ENCODE data around the gene NUPR1. TPM values are rescaled to one million over a fixed set of nuclear protein-coding genes. Genes with fewer than 3 reads are reported as not detected.

Gene NUPR1
- polyA plus RNA-seq, 1 of the 3 experiments (the other 2 are of a cell fraction), result 0.61 TPM

DNA sequence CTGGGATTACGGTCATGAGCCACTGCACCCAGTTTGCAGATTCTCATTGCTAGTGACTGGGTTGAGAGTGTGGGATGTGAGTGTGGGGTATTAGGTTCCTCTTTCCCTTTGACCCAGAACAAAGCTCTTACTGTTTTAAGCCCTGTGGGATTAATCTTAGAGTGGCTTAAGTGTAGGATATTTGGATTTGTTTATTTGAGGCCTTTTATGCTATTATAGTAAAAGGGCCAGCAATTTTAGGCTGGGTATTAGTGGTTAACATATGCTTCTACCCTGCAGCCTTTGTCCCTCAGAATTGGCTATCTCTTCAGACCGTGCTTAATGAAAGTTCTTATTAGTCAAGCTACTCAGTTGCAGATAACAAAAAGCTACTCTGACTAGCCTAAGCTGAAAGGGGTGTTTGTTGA is 18.1 kb upstream of the NUPR1 start:
- peaks cover 0 to 6% of the 10 kb centered on the region in 2 experiments for H3K36me3 ChIP-seq (replicated peaks in 1 of 2; ENCODE audit: control insufficient read depth in 1 of 2, insufficient read depth in 2 of 2, low read length in 1 of 2)
- DNase-seq, result no peak
- no peaks in the 10 kb centered on the region for H4K20me1 ChIP-seq (ENCODE audit: insufficient read depth)
- no peak overlapping the region for H3K4me2 ChIP-seq
- H3K27ac ChIP-seq (ENCODE audit: low read depth in 2 of 2, low read length in 1 of 2), result no peak overlapping the region
- peaks cover 13% of the 10 kb centered on the region for H3K79me2 ChIP-seq (ENCODE audit: insufficient read depth)
- H3F3A ChIP-seq (replicated peaks; ENCODE audit: insufficient read depth), result no peaks in the 10 kb centered on the region
- no peak overlapping the region for H3K9ac ChIP-seq
- H3K4me1 ChIP-seq (ENCODE audit: control insufficient read depth in 1 of 2, insufficient read depth in 2 of 2, low read depth in 1 of 2, low read length in 1 of 2), result peaks cover 0 to 3% of the 10 kb centered on the region in 2 experiments; a peak in 2 of 4 replicates
- ChIA-PET CTCF (interaction anchor here (0.6 to 0.7 kb wide), 2 partner anchors 79 to 259 kb away, joined by 3 read pairs; no protein-coding TSS in a partner anchor), POLR2A (no interaction called here)
- no peaks in the 10 kb centered on the region for H3K9me3 ChIP-seq
- no peaks in the 10 kb centered on the region for H3K27me3 ChIP-seq (ENCODE audit: insufficient read depth)
- H3K4me3 ChIP-seq (ENCODE audit: low read depth in 2 of 2, low read length in 1 of 2), result no peak overlapping the region
- TF ChIP-seq RFX5 (IDR thresholded peaks at IDR 0.05; ENCODE audit: low read length) (no peak), EZH2phosphoT487 (IDR thresholded peaks at IDR 0.05; ENCODE audit: borderline replicate concordance, low read depth) (no peak), PBX3 (IDR thresholded peaks at IDR 0.05) (no peak), EP300 (IDR thresholded peaks at IDR 0.05; ENCODE audit: borderline replicate concordance in 1 of 2, low read depth in 1 of 2, low read length in 1 of 2) (no peak), NRF1 (IDR thresholded peaks at IDR 0.05; ENCODE audit: low read depth, low read length) (no peak), FOXM1 (IDR thresholded peaks at IDR 0.05; ENCODE audit: low read depth) (no peak)
- no peaks in the 10 kb centered on the region for H3K9me2 ChIP-seq
- WGBS (ENCODE audit: low lambda C conversion rate), result 93% methylated on average over 2 of the region's 2 CpGs
- no peak overlapping the region for H2AFZ ChIP-seq (ENCODE audit: low read depth)

- DNase-seq, result no peak
- H3K36me3 ChIP-seq (replicated peaks in 1 of 2; ENCODE audit: control insufficient read depth in 1 of 2, insufficient read depth in 2 of 2, low read length in 1 of 2), result peaks cover 0 to 6% of the 10 kb centered on the region in 2 experiments
- H3K9me3 ChIP-seq, result no peaks in the 10 kb centered on the region
- H3K4me1 ChIP-seq (ENCODE audit: control insufficient read depth in 1 of 2, insufficient read depth in 2 of 2, low read depth in 1 of 2, low read length in 1 of 2), result peaks cover 0 to 3% of the 10 kb centered on the region in 2 experiments; a peak in 2 of 4 replicates
- H3K27ac ChIP-seq (ENCODE audit: low read depth in 2 of 2, low read length in 1 of 2), result no peak overlapping the region
- no peaks in the 10 kb centered on the region for H3F3A ChIP-seq (replicated peaks; ENCODE audit: insufficient read depth)
- H3K27me3 ChIP-seq (ENCODE audit: insufficient read depth), result no peaks in the 10 kb centered on the region
- H3K9ac ChIP-seq, result no peak overlapping the region
- 83% methylated on average over 2 of the region's 2 CpGs for WGBS (ENCODE audit: low lambda C conversion rate)
- ChIA-PET POLR2A (no interaction called here), CTCF (interaction anchor here (0.9 kb wide), 1 partner anchor 14 kb away, joined by 3 read pairs; no protein-coding TSS in a partner anchor)
- no peaks in the 10 kb centered on the region for H3K9me2 ChIP-seq
- TF ChIP-seq SMC3 (IDR thresholded peaks at IDR 0.05; ENCODE audit: low read depth, low read length) (no peak), POLR2AphosphoS5 (IDR thresholded peaks at IDR 0.05; ENCODE audit: low read depth, low read length) (no peak), GABPA (IDR thresholded peaks at IDR 0.05; ENCODE audit: low read depth) (no peak), TAF1 (IDR thresholded peaks at IDR 0.05; ENCODE audit: borderline replicate concordance, low read depth, low read length) (no peak), YY1 (IDR thresholded peaks at IDR 0.05; ENCODE audit: low read depth) (no peak), FOXJ3 (CRISPR knock-in tag; IDR thresholded peaks at IDR 0.05) (no peak), PBX3 (IDR thresholded peaks at IDR 0.05) (no peak), TEAD4 (IDR thresholded peaks at IDR 0.05; ENCODE audit: borderline replicate concordance, insufficient read depth) (no peak), EZH2phosphoT487 (IDR thresholded peaks at IDR 0.05; ENCODE audit: borderline replicate concordance, low read depth) (no peak), MXI1 (IDR thresholded peaks at IDR 0.05; ENCODE audit: low read depth, low read length) (no peak), CHD2 (IDR thresholded peaks at IDR 0.05; ENCODE audit: low read length, partially characterized antibody) (no peak), RXRA (IDR thresholded peaks at IDR 0.05; ENCODE audit: borderline replicate concordance, low read depth) (no peak), IRF3 (IDR thresholded peaks at IDR 0.05; ENCODE audit: low read depth, low read length) (no peak), SIN3A (IDR thresholded peaks at IDR 0.05; ENCODE audit: borderline replicate concordance, low read depth, low read length) (no peak)
- TF ChIP-seq, protein P1, sequence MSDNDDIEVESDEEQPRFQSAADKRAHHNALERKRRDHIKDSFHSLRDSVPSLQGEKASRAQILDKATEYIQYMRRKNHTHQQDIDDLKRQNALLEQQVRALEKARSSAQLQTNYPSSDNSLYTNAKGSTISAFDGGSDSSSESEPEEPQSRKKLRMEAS (IDR thresholded peaks at IDR 0.05; ENCODE audit: low read depth), result no peak
- TF ChIP-seq, protein P2, sequence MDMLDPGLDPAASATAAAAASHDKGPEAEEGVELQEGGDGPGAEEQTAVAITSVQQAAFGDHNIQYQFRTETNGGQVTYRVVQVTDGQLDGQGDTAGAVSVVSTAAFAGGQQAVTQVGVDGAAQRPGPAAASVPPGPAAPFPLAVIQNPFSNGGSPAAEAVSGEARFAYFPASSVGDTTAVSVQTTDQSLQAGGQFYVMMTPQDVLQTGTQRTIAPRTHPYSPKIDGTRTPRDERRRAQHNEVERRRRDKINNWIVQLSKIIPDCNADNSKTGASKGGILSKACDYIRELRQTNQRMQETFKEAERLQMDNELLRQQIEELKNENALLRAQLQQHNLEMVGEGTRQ (IDR thresholded peaks at IDR 0.05; ENCODE audit: borderline replicate concordance, low read depth, low read length), result no peak
- no peak overlapping the region for H3K4me3 ChIP-seq (ENCODE audit: low read depth in 2 of 2, low read length in 1 of 2)
- H4K20me1 ChIP-seq (ENCODE audit: insufficient read depth), result no peaks in the 10 kb centered on the region
- H3K4me2 ChIP-seq, result no peak overlapping the region
- H3K79me2 ChIP-seq (ENCODE audit: insufficient read depth), result peaks cover 13% of the 10 kb centered on the region
- H2AFZ ChIP-seq (ENCODE audit: low read depth), result no peak overlapping the region
Measured at GRCh38 chr16:28555561-28555960, 16.8 kb upstream of the NUPR1 start.

Measured in SK-N-SH (cell line).